CD4-positive, alpha-beta T cell treated with Interleukin-4 for 4 hours (primary cell): ENCODE data around the gene GTF2IRD1.
"Not testable (repeated sequence)": the region's sequence is repeated elsewhere in the genome, so short reads cannot be mapped to it uniquely, and the experiment has no call there.

Experiments
- DNase-seq: peaks from one replicate; pipeline ENCODE4 v3.0.0-alpha.2; 2020

GTF2IRD1 gene

GRCh38 chr7:74519395-74519794, 65.7 kb downstream of the GTF2IRD1 start:
- DNase-seq: no peak

- no peak for DNase-seq
Measured at GRCh38 chr7:74521855-74522254, 68.1 kb downstream of the GTF2IRD1 start.

- DNase-seq: no peak
Measured at GRCh38 chr7:74522281-74522905, 68.7 kb downstream of the GTF2IRD1 start.

GRCh38 chr7:74523015-74523414, 69.3 kb downstream of the GTF2IRD1 start:
- DNase-seq: no peak

GRCh38 chr7:74525140-74525539, 71.4 kb downstream of the GTF2IRD1 start:
- DNase-seq: no peak

GRCh38 chr7:74525881-74526280, 72.2 kb downstream of the GTF2IRD1 start:
- DNase-seq: no peak

- DNase-seq: no peak
Measured at GRCh38 chr7:74526780-74527179, 73.1 kb downstream of the GTF2IRD1 start.

- DNase-seq: no peak
Measured at GRCh38 chr7:74527842-74528241, 74.1 kb downstream of the GTF2IRD1 start.

GRCh38 chr7:74528773-74529172, 75.1 kb downstream of the GTF2IRD1 start:
- not testable (repeated sequence) for DNase-seq

- no peak for DNase-seq
Measured at GRCh38 chr7:74535951-74536356, 82.2 kb downstream of the GTF2IRD1 start.

- not testable (repeated sequence) for DNase-seq
Measured at GRCh38 chr7:74541937-74542336, 88.2 kb downstream of the GTF2IRD1 start.

GRCh38 chr7:74542558-74543117, 88.9 kb downstream of the GTF2IRD1 start:
- DNase-seq: no peak

GRCh38 chr7:74544706-74545469, 91.2 kb downstream of the GTF2IRD1 start:
- no peak for DNase-seq

- DNase-seq: no peak
Measured at GRCh38 chr7:74545921-74546320, 92.2 kb downstream of the GTF2IRD1 start.

- not testable (repeated sequence) for DNase-seq
Measured at GRCh38 chr7:74553596-74554012, 99.9 kb downstream of the GTF2IRD1 start.

GRCh38 chr7:74554178-74554577, 100.5 kb downstream of the GTF2IRD1 start:
- no peak for DNase-seq

- DNase-seq: no peak
Measured at GRCh38 chr7:74560086-74560719, 106.5 kb downstream of the GTF2IRD1 start.

- DNase-seq: no peak
Measured at GRCh38 chr7:74561898-74562613, 108.3 kb downstream of the GTF2IRD1 start.

- DNase-seq: not testable (repeated sequence)
Measured at GRCh38 chr7:74563639-74564038, 109.9 kb downstream of the GTF2IRD1 start.

GRCh38 chr7:74567318-74567668, 113.6 kb downstream of the GTF2IRD1 start:
- DNase-seq: no peak

- DNase-seq: no peak
Measured at GRCh38 chr7:74568658-74569057, 115.0 kb downstream of the GTF2IRD1 start.

- DNase-seq: peak; percentile 54
Measured at GRCh38 chr7:74569501-74570075, 115.9 kb downstream of the GTF2IRD1 start.
